H1 (cell line): ENCODE results near the gene ACAP3. TPM values are rescaled to one million over a fixed set of nuclear protein-coding genes. Genes with fewer than 3 reads are reported as not detected.

Source experiments
- CTCF ChIA-PET: fragments of 300-600 bp; sonication (Branson Sonifier 250); formaldehyde crosslinking; loops from one replicate; lab custom pipeline; 2021; ENCODE audit not compliant: partially characterized antibody; lab: Charles Lee
- POLR2A ChIA-PET: fragments of 300-600 bp; sonication (Branson Sonifier 250); formaldehyde crosslinking; loops from one replicate; lab custom pipeline; 2021; ENCODE audit warnings: inconsistent platforms; ENCODE audit not compliant: partially characterized antibody; lab: Charles Lee
- DNase-seq, 2 experiments: peaks; one replicate each; pipeline versions ENCODE4 v3.0.0 to v3.0.0-alpha.2; 2010 to 2022; ENCODE audit warnings: low spot score in 2 of 2, low read depth in 1 of 2, mixed read lengths in 1 of 2
- FAIRE-seq: peaks from 2 replicates; lab custom pipeline; 2011; peaks lifted over from hg19 to GRCh38; lab: Jason Lieb, UNC
- H2AFZ ChIP-seq: 2 replicates; pipeline ENCODE4 v1.8.1; 2012; ENCODE audit warnings: low read length, inconsistent platforms
- H2AK5ac ChIP-seq: 2 replicates; pipeline ENCODE4 v1.6.1; 2013; ENCODE audit warnings: low read depth, low read length
- H2BK120ac ChIP-seq: replicated peaks from 2 replicates; pipeline ENCODE3; 2013; ENCODE audit warnings: low read depth, low read length, inconsistent platforms
- H2BK12ac ChIP-seq: 2 replicates; pipeline ENCODE4 v1.6.1; 2013; ENCODE audit warnings: low read depth, low read length
- H2BK15ac ChIP-seq: 2 replicates; pipeline ENCODE4 v1.6.1; 2013; ENCODE audit warnings: low read length
- H2BK20ac ChIP-seq: 2 replicates; pipeline ENCODE4 v1.6.1; 2013; ENCODE audit warnings: low read length
- H2BK5ac ChIP-seq: 2 replicates; pipeline ENCODE4 v1.6.1; 2013; ENCODE audit warnings: low read depth, low read length
- H3K14ac ChIP-seq: 2 replicates; pipeline ENCODE4 v1.6.1; 2013; ENCODE audit warnings: inconsistent platforms; ENCODE audit not compliant: insufficient read length
- H3K18ac ChIP-seq: 2 replicates; pipeline ENCODE4 v1.6.1; 2013; ENCODE audit warnings: low read length; ENCODE audit errors: extremely low read depth
- H3K23ac ChIP-seq: 2 replicates; pipeline ENCODE4 v1.6.1; 2013; ENCODE audit warnings: inconsistent platforms; ENCODE audit not compliant: insufficient read length
- H3K23me2 ChIP-seq: 2 replicates; pipeline ENCODE4 v1.6.1; 2013; ENCODE audit warnings: low read depth, low read length
- H3K27ac ChIP-seq: 2 replicates; pipeline ENCODE4 v1.6.1; 2011; ENCODE audit warnings: low read depth, low read length, inconsistent platforms
- H3K27me3 ChIP-seq, 4 experiments: replicated peaks in 1 of 4; 1 replicate in 1 of 4; 2 replicates in 3 of 4; pipeline versions ENCODE4 v1.6.1 to v1.8.1; 2011 to 2013; ENCODE audit warnings: low read length in 3 of 4, mild to moderate bottlenecking in 3 of 4, inconsistent platforms in 2 of 4, mixed read lengths in 2 of 4, moderate library complexity in 1 of 4; ENCODE audit not compliant: control insufficient read depth in 3 of 4, insufficient read depth in 3 of 4; ENCODE audit errors: extremely low read depth in 1 of 4
- H3K36me3 ChIP-seq, 4 experiments: 2 replicates each; pipeline versions ENCODE4 v1.6.1 to v1.8.1; 2011 to 2013; ENCODE audit warnings: mild to moderate bottlenecking in 4 of 4, low read length in 3 of 4, moderate library complexity in 2 of 4, control low read depth in 1 of 4, inconsistent platforms in 1 of 4; ENCODE audit not compliant: insufficient read depth in 4 of 4, control insufficient read depth in 2 of 4
- H3K4ac ChIP-seq: replicated peaks from 2 replicates; pipeline ENCODE3; 2013; ENCODE audit warnings: low read length, low read depth, mixed read lengths, inconsistent platforms; ENCODE audit not compliant: insufficient read length
- H3K4me1 ChIP-seq, 4 experiments: replicated peaks in 1 of 4; 1 replicate in 1 of 4; 2 replicates in 3 of 4; pipeline versions ENCODE4 v1.6.1 to v1.8.1; 2011 to 2013; ENCODE audit warnings: low read length in 3 of 4, inconsistent platforms in 2 of 4, mixed read lengths in 1 of 4; ENCODE audit not compliant: insufficient read depth in 4 of 4, control insufficient read depth in 3 of 4
- H3K4me2 ChIP-seq, 2 experiments: 2 replicates each; pipeline versions ENCODE4 v1.6.1 to v1.8.1; 2011 to 2013; ENCODE audit warnings: low read depth in 2 of 2, low read length in 2 of 2, control low read depth in 1 of 2, inconsistent platforms in 1 of 2, mild to moderate bottlenecking in 1 of 2; ENCODE audit not compliant: insufficient read depth in 1 of 2
- H3K4me3 ChIP-seq, 4 experiments: fragments of 200-600, 300-600 bp in 1 of 4; sonication (generic), shearing (Covaris generic), sonication (Bioruptor Twin) in 1 of 4; 2 replicates each; pipeline versions ENCODE4 v1.5.1 to v1.8.1; 2011 to 2016; ENCODE audit warnings: low read length in 4 of 4, low read depth in 3 of 4, control low read depth in 2 of 4, inconsistent platforms in 2 of 4, mild to moderate bottlenecking in 2 of 4, mixed read lengths in 1 of 4, moderate library complexity in 1 of 4; ENCODE audit not compliant: insufficient read depth in 2 of 4; ENCODE audit errors: extremely low read depth in 1 of 4
- H3K56ac ChIP-seq: replicated peaks from 2 replicates; pipeline ENCODE3; 2013; ENCODE audit warnings: low read depth, mild to moderate bottlenecking, mixed read lengths, low read length, inconsistent platforms; ENCODE audit not compliant: insufficient read length
- H3K79me1 ChIP-seq: 2 replicates; pipeline ENCODE4 v1.6.1; 2013; ENCODE audit warnings: low read depth, low read length, control low read depth
- H3K79me2 ChIP-seq, 2 experiments: 2 replicates each; pipeline versions ENCODE4 v1.6.1 to v1.8.1; 2012 to 2013; ENCODE audit warnings: low read length in 2 of 2, mild to moderate bottlenecking in 2 of 2, inconsistent platforms in 1 of 2; ENCODE audit not compliant: insufficient read depth in 2 of 2, control insufficient read depth in 1 of 2
- H3K9ac ChIP-seq, 4 experiments: replicated peaks in 1 of 4; 1 replicate in 1 of 4; 2 replicates in 3 of 4; pipeline versions ENCODE4 v1.6.1 to v1.8.1; 2011 to 2013; ENCODE audit warnings: low read depth in 3 of 4, low read length in 3 of 4, control low read depth in 2 of 4, mild to moderate bottlenecking in 2 of 4, moderate library complexity in 2 of 4, inconsistent platforms in 1 of 4; ENCODE audit errors: extremely low read depth in 1 of 4
- H3K9me3 ChIP-seq, 2 experiments: 2 replicates each; pipeline versions ENCODE4 v1.6.1 to v1.8.1; 2012 to 2013; ENCODE audit warnings: mild to moderate bottlenecking in 2 of 2, moderate library complexity in 2 of 2, control low read depth in 1 of 2, inconsistent platforms in 1 of 2, low read depth in 1 of 2, low read length in 1 of 2, mixed read lengths in 1 of 2; ENCODE audit not compliant: insufficient read depth in 2 of 2
- H4K20me1 ChIP-seq, 2 experiments: replicated peaks in 1 of 2; 2 replicates each; pipeline versions ENCODE3 to v1.8.1; 2011 to 2013; ENCODE audit warnings: inconsistent platforms in 2 of 2, low read length in 2 of 2, mild to moderate bottlenecking in 1 of 2; ENCODE audit not compliant: insufficient read depth in 2 of 2, control insufficient read depth in 1 of 2
- H4K5ac ChIP-seq: 2 replicates; pipeline ENCODE4 v1.6.1; 2013; ENCODE audit warnings: low read length, low read depth, mixed read lengths, inconsistent platforms; ENCODE audit not compliant: insufficient read length
- H4K8ac ChIP-seq: 2 replicates; pipeline ENCODE4 v1.8.0; 2013; ENCODE audit warnings: mild to moderate bottlenecking, moderate library complexity, low read length, inconsistent platforms; ENCODE audit not compliant: insufficient read depth; ENCODE audit errors: extremely low read depth
- H4K91ac ChIP-seq: replicated peaks from 2 replicates; pipeline ENCODE3; 2013; ENCODE audit warnings: low read length, mixed read lengths, inconsistent platforms; ENCODE audit not compliant: insufficient read length
- BCL11A ChIP-seq, 2 experiments: IDR thresholded peaks; one replicate each; pipeline ENCODE4 v1.6.1; 2011; ENCODE audit warnings: low read depth in 2 of 2, low read length in 2 of 2, mild to moderate bottlenecking in 2 of 2
- CBX5 ChIP-seq: fragments of 300-800, 300-1000 bp; sonication (generic); IDR thresholded peaks from 2 replicates; pipeline ENCODE4 v1.7.1; 2016; ENCODE audit warnings: antibody characterized with exemption, low read length, low read depth
- CHD1 ChIP-seq: IDR thresholded peaks from 2 replicates; pipeline ENCODE4 v1.6.1; 2012; ENCODE audit warnings: low read depth, low read length, improper control_type of control experiment
- CREB1 ChIP-seq: IDR thresholded peaks from 2 replicates; pipeline ENCODE4 v1.6.1; 2012; ENCODE audit warnings: inconsistent platforms
- EP300 ChIP-seq, 2 experiments: IDR thresholded peaks; 1 replicate in 1 of 2; 2 replicates in 1 of 2; pipeline ENCODE4 v1.6.1; 2011 to 2012; ENCODE audit warnings: low read depth in 2 of 2, low read length in 2 of 2, mild to moderate bottlenecking in 2 of 2, borderline replicate concordance in 1 of 2, inconsistent platforms in 1 of 2, moderate library complexity in 1 of 2
- HDAC2 ChIP-seq, 2 experiments: fragments of 300-600 bp in 1 of 2; sonication (generic) in 1 of 2; IDR thresholded peaks; 2 replicates each; pipeline ENCODE4 v1.6.1; 2011 to 2012; ENCODE audit warnings: low read depth in 2 of 2, low read length in 2 of 2, mild to moderate bottlenecking in 2 of 2, moderate library complexity in 2 of 2, borderline replicate concordance in 1 of 2, inconsistent platforms in 1 of 2
- JUN ChIP-seq: IDR thresholded peaks from 2 replicates; pipeline ENCODE4 v1.6.1; 2011; ENCODE audit warnings: low read depth, mild to moderate bottlenecking, improper control_type of control experiment, low read length
- PHF8 ChIP-seq: fragments of 200-600 bp; sonication (generic); conservative IDR thresholded peaks from 2 replicates; pipeline ENCODE4 v1.7.1; 2012; ENCODE audit warnings: low read depth, mild to moderate bottlenecking, inconsistent platforms, low read length, moderate library complexity
- POLR2A ChIP-seq, 2 experiments: IDR thresholded peaks; 1 replicate in 1 of 2; 2 replicates in 1 of 2; pipeline ENCODE4 v1.6.1; 2011; ENCODE audit warnings: low read depth in 2 of 2, low read length in 2 of 2, mild to moderate bottlenecking in 2 of 2; ENCODE audit errors: control extremely low read depth in 1 of 2
- POU5F1 ChIP-seq: IDR thresholded peaks from 2 replicates; pipeline ENCODE4 v1.6.1; 2011; ENCODE audit warnings: low read depth, mild to moderate bottlenecking, low read length, moderate library complexity
- SIX5 ChIP-seq: IDR thresholded peaks from 2 replicates; pipeline ENCODE4 v1.6.1; 2011; ENCODE audit warnings: mild to moderate bottlenecking, low read depth, low read length
- SUZ12 ChIP-seq: fragments of 200-600 bp; sonication (generic); IDR thresholded peaks from 2 replicates; pipeline ENCODE4 v1.6.1; 2012; ENCODE audit warnings: mild to moderate bottlenecking, inconsistent platforms, low read length, moderate library complexity, mixed read lengths
- TCF12 ChIP-seq: IDR thresholded peaks from 2 replicates; pipeline ENCODE4 v1.6.1; 2011; ENCODE audit warnings: low read depth, mild to moderate bottlenecking, low read length
- ZNF274 ChIP-seq: IDR thresholded peaks from 2 replicates; pipeline ENCODE4 v1.7.0; 2012; ENCODE audit warnings: low read length, borderline replicate concordance; ENCODE audit errors: extremely low read depth
- WGBS, 2 experiments: shearing (Covaris generic) in 1 of 2; methylation state at CpG; one replicate each; pipeline versions ENCODE4 v1.1.6 to v1.1.7; 2013 to 2015; ENCODE audit warnings: low lambda C conversion rate in 2 of 2, mixed read lengths in 2 of 2, inconsistent platforms in 1 of 2, low coverage in 1 of 2, missing lambda C conversion rate in 1 of 2; ENCODE audit not compliant: insufficient replicate concordance in 2 of 2, insufficient coverage in 1 of 2, insufficient read length in 1 of 2; ENCODE audit errors: extremely low coverage in 1 of 2, missing lambda C conversion rate in 1 of 2; 5-methylcytosine and 5-hydroxymethylcytosine counted together
- polyA plus RNA-seq, 7 experiments: library from polyadenylated mRNA; depleted of rRNA in 3 of 7; stranded (reverse) in 5 of 7; unstranded in 2 of 7; fragments of >200 nt in 5 of 7; fragments of 200-250 nt in 2 of 7; gene quantifications; 1 replicate in 5 of 7; 2 replicates in 1 of 7; 4 replicates in 1 of 7; pipeline versions ENCODE4 v1.2.1 to v1.2.3, GENCODE V29; 2011 to 2013; ENCODE audit warnings: missing spikeins in 2 of 7, mixed read lengths in 2 of 7
- total RNA-seq: library from RNA; stranded (reverse); fragmentation: NEBNext Ultra II Directional; extraction: Animal tissue kit (Norgen Biotek cat#: 25700); gene quantifications from 2 replicates; pipeline ENCODE4 v1.2.1, GENCODE V29; 2021
- TF ChIP-seq, protein P1 (sequence below): IDR thresholded peaks from 2 replicates; pipeline ENCODE4 v1.6.1; 2012; ENCODE audit warnings: inconsistent platforms

Gene ACAP3
- total and polyA plus RNA-seq, 2 of the 8 experiments (the other 6 are each of a cell fraction or from before 2014, with no cell fraction given) = 14.8 to 28.3 TPM

DNA sequence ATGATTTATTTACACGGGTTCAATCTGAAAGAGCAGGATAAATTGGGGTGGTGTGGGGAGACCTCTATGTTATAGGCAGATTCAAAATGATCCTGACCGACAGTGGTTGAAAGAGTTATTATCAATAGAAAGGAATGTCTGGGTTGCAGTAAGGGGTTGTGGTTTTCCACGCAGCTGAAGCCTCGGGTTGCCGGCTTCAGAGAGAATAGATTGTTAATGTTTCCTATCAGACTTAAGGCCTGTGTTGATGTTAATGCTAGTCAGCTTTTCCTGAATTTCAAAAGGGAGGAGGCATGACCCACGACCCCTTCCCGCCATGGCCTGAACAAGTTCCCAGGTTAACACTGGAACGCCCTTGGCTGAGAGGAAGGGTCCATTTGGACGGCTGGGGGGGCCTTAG lies 31.9 kb downstream of the ACAP3 start:
- no peak overlapping the region for H4K5ac ChIP-seq
- no peak overlapping the region for H2BK15ac ChIP-seq
- 92% methylated on average over 9 of the region's 9 CpGs; no CpG with 5 or more reads in 1 of the 2 experiments for WGBS, 2 experiments
- no peak overlapping the region for H3K9ac ChIP-seq
- no peak overlapping the region for H3K23ac ChIP-seq
- no peak overlapping the region for H3K4ac ChIP-seq
- no peak for DNase-seq
- H4K8ac ChIP-seq = no peak overlapping the region
- no peak overlapping the region for H3K4me2 ChIP-seq
- no peaks in the 10 kb centered on the region for H3K36me3 ChIP-seq
- H2AFZ ChIP-seq = no peak overlapping the region
- H3K56ac ChIP-seq = no peak overlapping the region
- no peak overlapping the region for H2BK20ac ChIP-seq
- H3K27me3 ChIP-seq = no peaks in the 10 kb centered on the region; a peak in 1 of 7 replicates
- H3K14ac ChIP-seq = no peak overlapping the region
- H2BK5ac ChIP-seq = no peak overlapping the region
- H3K27ac ChIP-seq = no peak overlapping the region
- no peaks in the 10 kb centered on the region for H3K9me3 ChIP-seq
- ChIA-PET POLR2A (interaction anchor here (3.0 kb wide), 1 partner anchor 10 kb away, joined by 12 read pairs; no protein-coding TSS in a partner anchor), CTCF (interaction anchor here (0.9 to 1.7 kb wide), 3 partner anchors 9 to 12 kb away, joined by 3 to 6 read pairs (median 4); no protein-coding TSS in a partner anchor)
- H3K18ac ChIP-seq = no peak overlapping the region
- H2BK120ac ChIP-seq = no peak overlapping the region
- peaks cover 0 to 17% (median 8%) of the 10 kb centered on the region in 4 experiments; a peak in 5 of 7 replicates for H3K4me1 ChIP-seq
- H4K91ac ChIP-seq = no peak overlapping the region
- H3K79me2 ChIP-seq = peaks cover 11 to 27% of the 10 kb centered on the region in 2 experiments; a peak in 3 of 4 replicates
- peaks cover 12 to 17% of the 10 kb centered on the region in 2 experiments for H4K20me1 ChIP-seq
- no peak overlapping the region for H3K4me3 ChIP-seq
- H2BK12ac ChIP-seq = no peak overlapping the region
- peaks cover 12% of the 10 kb centered on the region for H3K79me1 ChIP-seq
- no peak for FAIRE-seq
- no peak overlapping the region for H2AK5ac ChIP-seq
- H3K23me2 ChIP-seq = peaks cover 11% of the 10 kb centered on the region; the same call in 1 of the 2 replicates
- TF ChIP-seq, protein P1, sequence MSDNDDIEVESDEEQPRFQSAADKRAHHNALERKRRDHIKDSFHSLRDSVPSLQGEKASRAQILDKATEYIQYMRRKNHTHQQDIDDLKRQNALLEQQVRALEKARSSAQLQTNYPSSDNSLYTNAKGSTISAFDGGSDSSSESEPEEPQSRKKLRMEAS = no peak
- TF ChIP-seq POU5F1 (no peak), BCL11A (IDR thresholded peaks at IDR 0.05; ENCODE audit: low read depth in 2 of 2, low read length in 2 of 2) (no peak), PHF8 (no peak), CHD1 (no peak), JUN (no peak), POLR2A (IDR thresholded peaks at IDR 0.05; ENCODE audit: control extremely low read depth in 1 of 2, low read depth in 2 of 2, low read length in 2 of 2) (no peak), SIX5 (no peak), CREB1 (no peak), SUZ12 (no peak), ZNF274 (no peak), EP300 (IDR thresholded peaks at IDR 0.05; ENCODE audit: borderline replicate concordance in 1 of 2, low read depth in 2 of 2, low read length in 2 of 2) (no peak), CBX5 (no peak), HDAC2 (IDR thresholded peaks at IDR 0.05; ENCODE audit: borderline replicate concordance in 1 of 2, low read depth in 2 of 2, low read length in 2 of 2) (no peak), TCF12 (no peak)
